ENCODE measurements around the gene G3BP1. TPM values are rescaled to one million over a fixed set of nuclear protein-coding genes. Genes with fewer than 3 reads are reported as not detected.

Gene G3BP1
- polyA plus RNA-seq, 3 donors: 10.6 to 60.6 (median 58.8) TPM

DNA sequence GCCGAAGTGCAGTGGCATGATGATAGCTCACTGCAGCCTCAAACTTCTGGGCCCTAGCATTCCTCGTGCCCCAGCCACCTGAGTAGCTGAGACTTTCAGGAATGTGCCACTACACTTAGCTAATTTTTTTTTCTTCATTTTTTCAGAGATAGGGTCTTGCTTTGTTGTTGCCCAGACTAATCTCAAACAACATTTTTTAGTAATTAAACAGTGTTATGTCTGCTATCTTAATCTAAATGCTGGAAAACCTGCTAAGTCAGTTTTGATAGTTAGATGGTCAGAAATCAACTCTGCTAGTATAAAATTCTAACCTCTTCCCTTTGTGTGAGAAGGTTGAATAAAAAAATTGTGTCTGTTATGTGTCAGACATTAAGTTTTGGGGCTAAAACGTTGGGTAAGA lies 12.4 kb downstream of the G3BP1 start:
- H3K79me2 ChIP-seq (ENCODE audit: insufficient read depth, low read length): peaks cover 99% of the 10 kb centered on the region
- no peak overlapping the region for H3K4me2 ChIP-seq (replicated peaks; ENCODE audit: extremely low read depth, low read length, poor library complexity, severe bottlenecking)
- H3K27me3 ChIP-seq (ENCODE audit: control insufficient read depth in 2 of 2, insufficient read depth in 2 of 2, low read length in 2 of 2): no peaks in the 10 kb centered on the region
- peak overlapping the region in 2 of 7 donors; percentile 37 to 54 for H3K27ac Mint-ChIP-seq
- H3K9me3 ChIP-seq (replicated peaks in 1 of 2; ENCODE audit: control insufficient read depth in 1 of 2, insufficient read depth in 1 of 2, low read length in 2 of 2): no peaks in the 10 kb centered on the region
- TF ChIP-seq, protein P1, sequence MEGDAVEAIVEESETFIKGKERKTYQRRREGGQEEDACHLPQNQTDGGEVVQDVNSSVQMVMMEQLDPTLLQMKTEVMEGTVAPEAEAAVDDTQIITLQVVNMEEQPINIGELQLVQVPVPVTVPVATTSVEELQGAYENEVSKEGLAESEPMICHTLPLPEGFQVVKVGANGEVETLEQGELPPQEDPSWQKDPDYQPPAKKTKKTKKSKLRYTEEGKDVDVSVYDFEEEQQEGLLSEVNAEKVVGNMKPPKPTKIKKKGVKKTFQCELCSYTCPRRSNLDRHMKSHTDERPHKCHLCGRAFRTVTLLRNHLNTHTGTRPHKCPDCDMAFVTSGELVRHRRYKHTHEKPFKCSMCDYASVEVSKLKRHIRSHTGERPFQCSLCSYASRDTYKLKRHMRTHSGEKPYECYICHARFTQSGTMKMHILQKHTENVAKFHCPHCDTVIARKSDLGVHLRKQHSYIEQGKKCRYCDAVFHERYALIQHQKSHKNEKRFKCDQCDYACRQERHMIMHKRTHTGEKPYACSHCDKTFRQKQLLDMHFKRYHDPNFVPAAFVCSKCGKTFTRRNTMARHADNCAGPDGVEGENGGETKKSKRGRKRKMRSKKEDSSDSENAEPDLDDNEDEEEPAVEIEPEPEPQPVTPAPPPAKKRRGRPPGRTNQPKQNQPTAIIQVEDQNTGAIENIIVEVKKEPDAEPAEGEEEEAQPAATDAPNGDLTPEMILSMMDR (IDR thresholded peaks at IDR 0.05): no peak
- peaks cover 0 to 2% of the 10 kb centered on the region in 2 donors for H3K4me1 ChIP-seq (ENCODE audit: control insufficient read depth in 1 of 2, insufficient read depth in 2 of 2, low read length in 2 of 2)
- H3K4me3 ChIP-seq (replicated peaks in 1 of 3; ENCODE audit: low read depth in 2 of 3, low read length in 3 of 3): no peak overlapping the region
- no peak overlapping the region for H3K9ac ChIP-seq (ENCODE audit: insufficient read depth, low read length, poor library complexity, severe bottlenecking)
- DNase-seq: no peak
- H3K9me3 Mint-ChIP-seq: no peaks in the 10 kb centered on the region
- H3K36me3 Mint-ChIP-seq: peaks cover 20 to 29% of the 10 kb centered on the region in 2 donors
- WGBS (ENCODE audit: insufficient coverage): no CpG with 5 or more reads among the region's 3 CpGs
- H2AFZ ChIP-seq (ENCODE audit: insufficient read depth, low read depth, low read length, poor library complexity, severe bottlenecking): no peak overlapping the region
- H3K27me3 Mint-ChIP-seq (ENCODE audit: low read depth in 3 of 3): no peaks in the 10 kb centered on the region
- peak overlapping the region in 1 of 2 donors; percentile 52 for H3K27ac ChIP-seq (ENCODE audit: low read depth in 1 of 2, low read length in 2 of 2)
- no peak overlapping the region for H3K4me3 Mint-ChIP-seq
- peaks cover 14 to 31% of the 10 kb centered on the region in 2 donors for H3K36me3 ChIP-seq (replicated peaks in 1 of 2; ENCODE audit: control insufficient read depth in 1 of 2, insufficient read depth in 2 of 2, low read length in 2 of 2)
- H4K20me1 ChIP-seq (ENCODE audit: insufficient read depth, low read length): peaks cover 94% of the 10 kb centered on the region
- H3K4me1 Mint-ChIP-seq: peaks cover 23% of the 10 kb centered on the region
- intact Hi-C loops (cut with micrococcal nuclease): no loop called here

DNA sequence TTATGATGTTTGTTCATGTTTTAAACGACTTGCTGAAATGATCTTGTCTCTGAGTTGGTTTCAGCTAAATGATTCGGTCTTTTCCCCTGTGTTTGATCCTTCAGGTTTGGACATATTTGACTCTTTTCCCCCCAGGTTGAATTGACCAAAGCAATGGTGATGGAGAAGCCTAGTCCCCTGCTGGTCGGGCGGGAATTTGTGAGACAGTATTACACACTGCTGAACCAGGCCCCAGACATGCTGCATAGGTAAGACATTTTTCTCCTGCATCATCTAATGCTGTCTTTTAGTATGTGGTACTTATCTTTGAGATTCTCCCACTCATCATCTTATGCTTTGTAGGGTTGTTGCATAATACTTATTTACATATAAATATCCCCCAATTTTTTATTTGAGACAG lies 14.7 kb downstream of the G3BP1 start:
- Histone ChIP-seq H3K9ac (ENCODE audit: insufficient read depth, low read length, poor library complexity, severe bottlenecking) (no peak overlapping the region), H3K27me3 (ENCODE audit: control insufficient read depth in 2 of 2, insufficient read depth in 2 of 2, low read length in 2 of 2) (no peaks in the 10 kb centered on the region), H3K36me3 (replicated peaks in 1 of 2; ENCODE audit: control insufficient read depth in 1 of 2, insufficient read depth in 2 of 2, low read length in 2 of 2) (peaks cover 35 to 54% of the 10 kb centered on the region in 2 donors), H4K20me1 (ENCODE audit: insufficient read depth, low read length) (peaks cover 78% of the 10 kb centered on the region), H3K79me2 (ENCODE audit: insufficient read depth, low read length) (peaks cover 91% of the 10 kb centered on the region), H3K9me3 (replicated peaks in 1 of 2; ENCODE audit: control insufficient read depth in 1 of 2, insufficient read depth in 1 of 2, low read length in 2 of 2) (no peaks in the 10 kb centered on the region), H2AFZ (ENCODE audit: insufficient read depth, low read depth, low read length, poor library complexity, severe bottlenecking) (no peak overlapping the region), H3K4me1 (ENCODE audit: control insufficient read depth in 1 of 2, insufficient read depth in 2 of 2, low read length in 2 of 2) (peaks cover 0 to 3% of the 10 kb centered on the region in 2 donors), H3K4me2 (replicated peaks; ENCODE audit: extremely low read depth, low read length, poor library complexity, severe bottlenecking) (no peak overlapping the region), H3K27ac (ENCODE audit: low read depth in 1 of 2, low read length in 2 of 2) (peak overlapping the region in 1 of 2 donors; percentile 41), H3K4me3 (replicated peaks in 1 of 3; ENCODE audit: low read depth in 2 of 3, low read length in 3 of 3) (no peak overlapping the region)
- Mint-ChIP-seq H3K4me1 (peaks cover 15% of the 10 kb centered on the region), H3K36me3 (peaks cover 41 to 47% of the 10 kb centered on the region in 2 donors), H3K27ac (peak overlapping the region in 3 of 7 donors; percentile 34 to 68 (median 64)), H3K4me3 (no peak overlapping the region), H3K9me3 (no peaks in the 10 kb centered on the region), H3K27me3 (ENCODE audit: low read depth in 3 of 3) (no peaks in the 10 kb centered on the region)
- TF ChIP-seq, protein P1 (IDR thresholded peaks at IDR 0.05): no peak
- no peak for DNase-seq
- 100% methylated on average over 1 of the region's 4 CpGs for WGBS (ENCODE audit: insufficient coverage)
- intact Hi-C loops (cut with micrococcal nuclease): no loop called here

All from CD14-positive monocyte (primary cell).